Measurements from ENCODE around the gene DPYSL4. TPM values are rescaled to one million over a fixed set of nuclear protein-coding genes. Genes with fewer than 3 reads are reported as not detected.

The DPYSL4 gene
- total and polyA plus RNA-seq, 2 of the 4 experiments (the other 2 are of a cell fraction), result 8.1 to 30.5 TPM

DNA sequence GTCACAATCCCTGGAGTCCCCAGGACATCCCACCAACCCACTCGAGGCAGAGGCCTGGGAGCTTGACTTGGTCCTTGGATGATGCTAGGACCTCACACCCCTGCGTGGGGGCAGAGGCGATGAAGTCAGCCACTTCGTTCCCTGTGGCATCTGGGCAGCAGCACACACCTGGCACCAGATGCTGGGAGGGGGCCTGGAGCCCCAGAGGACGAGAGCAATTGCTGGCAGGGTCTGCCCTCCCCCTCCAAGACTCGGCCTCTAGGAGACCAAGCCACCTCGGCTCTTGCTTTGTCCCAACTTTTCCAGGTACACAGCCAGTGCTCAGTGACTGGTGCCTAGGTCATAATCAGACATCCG is 39.1 kb downstream of the DPYSL4 start:
- BruUV-seq (replicated peaks), result no TSS peak
- Histone ChIP-seq H3K4me1 (ENCODE audit: control insufficient read depth, insufficient read depth, low read length) (no peaks in the 10 kb centered on the region), H2AK5ac (ENCODE audit: low read depth, low read length) (no peak overlapping the region), H3K4me3 (ENCODE audit: insufficient read depth, low read depth, low read length) (no peak overlapping the region), H3K9me1 (ENCODE audit: insufficient read depth, low read length) (no peaks in the 10 kb centered on the region), H2BK15ac (ENCODE audit: low read depth, low read length) (no peak overlapping the region), H3K9ac (ENCODE audit: low read depth, low read length) (no peak overlapping the region), H4K20me1 (ENCODE audit: insufficient read depth, low read length) (no peaks in the 10 kb centered on the region), H3K4me2 (ENCODE audit: low read depth, low read length) (no peak overlapping the region), H4K8ac (ENCODE audit: low read depth in 2 of 2, low read length in 2 of 2) (no peak overlapping the region), H2BK120ac (ENCODE audit: low read depth, low read length) (no peak overlapping the region), H2AK9ac (replicated peaks; ENCODE audit: low read depth, low read length, poor library complexity) (no peak overlapping the region), H2BK5ac (ENCODE audit: low read depth, low read length, poor library complexity, severe bottlenecking) (no peak overlapping the region), H3K27me3 (ENCODE audit: control insufficient read depth, insufficient read depth, low read length) (no peaks in the 10 kb centered on the region), H3K36me3 (ENCODE audit: control insufficient read depth, insufficient read depth, low read length) (no peaks in the 10 kb centered on the region), H3K27ac (ENCODE audit: insufficient read depth, low read length) (no peak overlapping the region), H4K91ac (ENCODE audit: insufficient read depth, low read depth, low read length) (no peak overlapping the region), H3K9me3 (ENCODE audit: control insufficient read depth, insufficient read depth, low read length) (no peaks in the 10 kb centered on the region), H3K23ac (ENCODE audit: low read depth, low read length) (no peak overlapping the region), H3K18ac (ENCODE audit: low read depth, low read length) (no peak overlapping the region), H4K5ac (ENCODE audit: low read depth, low read length) (no peak overlapping the region), H3K79me1 (ENCODE audit: low read depth in 1 of 2, low read length in 2 of 2) (no peaks in the 10 kb centered on the region), H2BK20ac (ENCODE audit: low read depth, low read length) (no peak overlapping the region), H3K14ac (replicated peaks; ENCODE audit: low read depth, low read length) (no peak overlapping the region), H3K4ac (ENCODE audit: low read depth, low read length) (no peak overlapping the region), H2AFZ (replicated peaks; ENCODE audit: low read length, poor library complexity) (no peak overlapping the region), H3K56ac (ENCODE audit: extremely low read depth, insufficient read depth, low read length) (no peak overlapping the region)
- no peak for TF ChIP-seq USF2 (IDR thresholded peaks at IDR 0.05; ENCODE audit: low read depth, low read length)
- no peak for TF ChIP-seq POLR2A (IDR thresholded peaks at IDR 0.05; ENCODE audit: low read depth, low read length)
- ChIA-PET CTCF (no interaction called here), POLR2A (ENCODE audit: unreplicated experiment) (no interaction called here)
- intact Hi-C loops (cut with micrococcal nuclease), result no loop called here
- no peak for ATAC-seq (ENCODE audit: low read depth)
- in situ Hi-C loops (cut with MboI; ENCODE audit: low sequenced_read_pairs), result loop anchor here (10.0 kb wide), 1 partner anchor 409 kb away; no protein-coding TSS in a partner anchor
- WGBS, 2 experiments (ENCODE audit: extremely low coverage in 2 of 2, insufficient read length in 1 of 2), result 74% methylated on average over 6 of the region's 8 CpGs; no CpG with 5 or more reads in 1 of the 2 experiments
- no peak for DNase-seq
- dilution Hi-C loops (cut with HindIII; ENCODE audit: low sequenced_read_pairs, unreplicated experiment), result loop anchor here (25.0 kb wide), 1 partner anchor 111 kb away; the partner anchor contains the start of gene LRRC27

All from IMR-90 (cell line).